ENCODE data around the gene TRAF7.

TRAF7 gene

GRCh38 chr16:2148714-2149629 is 6.6 kb upstream of the TRAF7 start:
- no peak for DNase-seq

DNA sequence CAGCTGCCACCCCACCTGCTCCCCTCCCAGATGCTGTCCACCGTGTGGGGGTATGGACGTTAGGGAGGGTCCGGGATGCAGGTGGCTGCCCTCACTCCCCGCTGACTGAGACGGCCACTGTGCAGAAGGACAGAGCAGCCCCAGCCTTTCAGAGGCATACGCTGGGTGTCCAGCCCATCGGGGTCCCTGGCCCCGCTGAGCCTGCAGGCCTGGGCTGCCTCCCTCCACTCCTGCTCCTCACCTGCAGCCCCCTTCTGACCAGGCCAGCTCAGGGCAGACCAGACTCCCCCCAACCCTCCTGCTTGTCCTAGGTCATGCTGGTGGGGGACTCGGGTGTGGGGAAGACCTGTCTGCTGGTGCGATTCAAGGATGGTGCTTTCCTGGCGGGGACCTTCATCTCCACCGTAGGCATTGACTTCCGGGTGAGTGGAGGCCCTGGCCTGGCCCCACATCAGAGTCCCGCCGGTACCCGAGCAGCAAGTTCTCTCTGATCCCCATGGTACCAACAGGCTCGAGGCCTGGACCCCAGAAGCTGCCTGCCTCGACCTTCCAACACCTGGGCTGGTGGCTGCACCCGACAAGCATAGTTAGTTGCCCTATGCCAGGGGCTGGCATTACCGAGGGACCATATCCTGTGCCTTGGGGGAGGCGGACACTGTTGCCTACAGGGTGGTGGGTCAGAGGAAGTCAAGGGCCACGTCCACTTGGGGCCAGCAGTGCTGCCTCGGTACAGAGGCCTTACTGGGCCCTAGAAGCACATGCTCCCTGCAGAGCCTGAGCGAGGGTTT is 5.8 kb upstream of the TRAF7 start:
- no peak for DNase-seq

DNA sequence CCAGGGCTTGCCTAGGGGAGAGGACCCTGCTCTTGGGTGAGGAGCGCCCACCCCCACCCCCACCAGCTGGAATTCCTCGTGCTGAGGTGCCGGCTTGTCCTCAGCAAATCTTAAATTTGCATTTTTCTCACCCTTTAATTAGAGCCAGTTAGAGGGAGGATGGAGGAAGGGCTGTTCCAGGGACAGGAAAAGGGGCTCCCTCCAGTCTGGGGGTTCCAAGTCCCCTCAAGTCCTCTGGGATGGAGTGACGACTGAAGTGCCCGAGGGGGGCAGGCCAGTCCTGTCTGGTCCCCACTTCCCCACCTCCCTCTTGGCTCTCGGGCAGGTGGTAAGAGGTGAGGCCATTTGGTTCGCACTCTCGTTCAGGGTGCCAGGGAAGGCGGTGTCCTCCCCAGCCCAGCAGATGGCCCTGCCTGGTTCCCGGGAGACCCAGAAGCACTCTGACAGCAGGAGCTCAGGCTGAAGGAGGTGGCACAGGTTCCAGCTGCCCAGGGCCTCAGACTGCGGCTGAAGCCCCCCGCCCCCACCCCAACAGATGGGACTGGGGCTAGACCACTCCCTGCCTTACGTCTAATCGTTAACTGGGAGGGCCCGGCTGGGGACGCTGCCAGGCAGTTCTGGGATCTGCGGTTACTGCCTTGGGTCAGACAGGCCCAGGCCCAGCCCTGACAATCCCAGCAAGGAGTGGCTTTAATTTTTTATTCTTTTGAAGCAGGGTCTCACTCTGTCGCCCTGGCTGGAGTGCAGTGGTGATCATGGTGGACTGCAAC is 5.0 kb upstream of the TRAF7 start:
- no peak for DNase-seq

GRCh38 chr16:2151188-2152091 is 4.1 kb upstream of the TRAF7 start:
- DNase-seq: no peak

GRCh38 chr16:2152695-2153506 is 2.7 kb upstream of the TRAF7 start:
- no peak for DNase-seq

DNA sequence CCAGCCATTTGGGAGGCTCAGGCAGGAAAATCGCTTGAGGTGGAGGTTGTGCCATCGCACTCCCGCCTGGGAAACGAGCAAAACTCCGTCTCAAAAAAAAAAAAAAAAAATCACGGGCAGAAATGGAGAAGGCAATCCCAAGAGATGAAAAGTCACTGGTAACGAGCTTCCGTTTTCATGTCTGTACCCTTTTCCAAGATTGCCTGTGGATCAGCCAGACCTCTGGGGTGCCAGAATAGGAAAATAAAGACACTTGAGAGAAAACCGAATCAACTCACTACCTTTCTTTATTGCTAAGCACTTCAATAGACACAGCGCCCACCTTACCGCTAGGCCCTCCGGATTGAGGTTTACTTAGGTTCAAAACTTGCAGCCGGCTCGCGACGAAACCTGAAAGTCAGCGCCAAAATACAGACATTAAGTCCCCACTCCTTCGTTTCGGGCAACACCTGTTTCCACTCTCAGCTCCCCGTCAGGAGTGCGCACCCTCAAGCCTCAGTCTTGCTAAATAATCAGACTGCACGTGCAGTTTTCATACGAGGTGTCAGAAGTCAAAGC is 970 bp upstream of the TRAF7 start:
- no peak for DNase-seq

DNA sequence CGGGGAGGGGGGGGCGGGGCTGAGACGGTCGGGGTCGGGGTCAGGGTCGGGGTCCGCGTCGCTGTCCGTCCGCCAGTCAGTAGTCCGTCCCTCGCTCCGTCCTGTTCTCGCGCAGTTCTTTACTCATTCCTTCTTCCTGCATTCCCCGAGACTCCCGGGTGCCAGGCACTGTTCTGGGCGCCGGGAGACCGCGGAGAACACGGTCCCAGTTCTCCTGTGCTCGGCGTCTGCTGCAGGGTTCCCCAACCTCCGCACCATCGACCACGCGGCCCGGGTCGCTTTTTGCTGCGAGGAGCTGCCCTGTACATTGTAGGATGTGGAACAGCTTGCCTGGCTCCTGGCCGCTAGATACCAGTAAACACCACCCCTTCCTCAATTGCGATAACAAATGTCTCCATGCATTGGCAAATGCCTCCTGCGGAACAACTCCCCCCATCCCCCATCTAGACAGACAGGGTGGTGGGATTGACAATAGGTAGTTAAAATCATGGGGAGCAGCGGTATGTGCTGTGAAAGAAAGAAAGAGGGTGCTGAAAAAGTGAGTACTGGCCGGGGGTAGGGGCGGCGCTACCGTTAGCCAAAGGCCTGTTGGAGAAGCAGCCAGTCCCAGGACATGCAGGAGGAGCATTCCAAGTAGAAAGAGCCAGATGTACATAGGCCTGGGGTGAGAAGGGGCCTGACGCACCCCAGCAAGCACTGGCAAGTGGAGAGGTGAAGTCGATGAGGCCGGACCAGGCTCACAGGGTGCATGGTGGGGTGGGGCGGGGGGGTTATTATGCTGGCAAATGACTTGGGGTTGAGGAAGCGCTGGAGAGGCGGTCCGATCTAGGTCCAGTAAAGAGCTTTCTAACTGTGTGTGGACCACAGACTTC is 631 bp downstream of the TRAF7 start:
- no peak for DNase-seq

DNA sequence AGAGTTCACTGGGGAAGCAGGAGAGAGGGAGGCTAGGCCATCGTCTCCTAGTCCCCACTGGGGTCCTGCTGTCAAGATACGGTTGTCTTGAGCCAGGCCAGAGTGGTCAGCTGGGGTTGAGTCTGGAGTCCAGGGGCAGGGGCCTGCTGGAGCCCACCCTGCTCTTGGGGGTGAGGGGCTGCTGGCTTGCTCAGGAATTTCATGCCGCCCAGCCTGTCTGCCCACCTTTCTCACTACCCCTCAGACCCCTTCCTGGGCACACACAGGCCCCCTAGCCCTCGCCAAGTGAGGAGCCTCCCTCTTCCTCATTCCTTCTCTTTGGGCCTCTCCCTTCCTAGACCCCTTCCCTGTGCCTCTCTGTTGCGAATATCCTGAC is 1.3 kb downstream of the TRAF7 start:
- no peak for DNase-seq

DNA sequence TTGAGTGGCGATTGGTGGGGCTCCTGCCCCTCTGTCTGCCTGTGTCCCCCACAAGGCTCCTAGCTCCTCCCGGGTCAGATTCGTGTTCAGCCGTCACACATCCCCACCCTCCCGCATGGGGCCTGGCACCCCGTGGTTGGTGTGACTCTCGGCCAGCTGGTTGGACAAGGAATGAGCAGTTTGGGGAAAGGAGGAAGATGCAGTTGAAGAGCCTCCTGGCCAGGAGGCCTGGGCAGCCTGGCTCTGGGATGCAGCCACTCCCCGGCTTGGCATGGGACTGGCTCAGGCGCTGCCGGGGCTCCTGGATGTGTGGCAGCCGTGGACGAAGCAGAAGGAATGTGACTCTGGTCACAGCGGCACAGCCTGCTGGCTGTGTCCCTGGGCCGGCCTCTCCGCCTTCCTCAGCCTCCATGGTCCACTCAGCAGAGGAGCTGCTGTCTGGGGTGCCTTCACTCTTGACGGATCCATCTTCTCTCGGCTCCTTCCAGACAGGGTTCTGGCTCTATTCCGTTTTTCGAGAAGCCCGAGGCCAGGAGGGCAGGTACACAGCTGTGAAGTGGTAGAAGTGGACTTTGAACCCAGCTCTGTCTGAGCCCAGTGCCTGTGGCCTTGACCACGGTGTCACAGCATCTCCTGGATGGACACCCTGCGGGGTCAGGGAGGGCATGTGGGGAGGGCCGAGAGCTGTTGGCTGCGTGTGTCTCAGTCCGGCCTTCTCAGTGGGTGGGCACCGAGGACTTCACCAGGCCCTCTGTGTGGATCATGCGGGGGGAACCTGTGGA is 2.1 kb downstream of the TRAF7 start:
- DNase-seq: no peak

- no peak for DNase-seq
Observed at GRCh38 chr16:2158262-2158638, 2.7 kb downstream of the TRAF7 start.

DNA sequence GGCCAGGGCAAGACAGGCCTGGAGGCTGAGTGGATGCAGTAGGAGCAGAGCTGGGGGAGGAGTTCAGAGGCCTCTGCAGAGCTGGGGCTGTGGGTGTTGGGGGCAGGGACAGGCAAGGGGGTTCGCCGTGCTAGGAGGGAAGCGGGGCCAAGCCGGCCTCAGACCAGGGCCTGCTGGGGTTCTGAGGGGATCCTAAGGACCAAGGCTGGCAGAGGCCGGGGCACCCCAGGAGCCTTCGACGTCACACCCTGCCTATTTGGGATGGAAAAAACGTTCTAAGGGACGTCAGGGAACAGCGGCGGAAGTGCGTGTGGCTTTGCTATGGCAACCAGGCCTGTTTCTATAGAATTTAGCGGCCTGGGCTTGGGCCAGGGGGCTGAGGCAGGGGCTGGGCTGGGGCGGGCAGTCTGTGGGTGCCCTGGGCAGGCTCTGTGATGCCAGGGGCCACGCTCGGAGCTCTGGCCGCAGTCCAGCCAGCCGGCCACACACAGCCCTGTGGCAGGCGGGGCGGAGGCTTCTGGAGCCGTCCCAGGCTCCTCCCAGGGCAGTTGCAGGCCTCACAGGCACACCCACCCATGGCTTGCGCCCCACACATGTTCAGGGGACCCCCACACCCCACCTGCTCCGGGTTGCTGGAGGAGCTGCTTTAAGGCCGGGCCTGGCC is 3.7 kb downstream of the TRAF7 start:
- DNase-seq: no peak

DNA sequence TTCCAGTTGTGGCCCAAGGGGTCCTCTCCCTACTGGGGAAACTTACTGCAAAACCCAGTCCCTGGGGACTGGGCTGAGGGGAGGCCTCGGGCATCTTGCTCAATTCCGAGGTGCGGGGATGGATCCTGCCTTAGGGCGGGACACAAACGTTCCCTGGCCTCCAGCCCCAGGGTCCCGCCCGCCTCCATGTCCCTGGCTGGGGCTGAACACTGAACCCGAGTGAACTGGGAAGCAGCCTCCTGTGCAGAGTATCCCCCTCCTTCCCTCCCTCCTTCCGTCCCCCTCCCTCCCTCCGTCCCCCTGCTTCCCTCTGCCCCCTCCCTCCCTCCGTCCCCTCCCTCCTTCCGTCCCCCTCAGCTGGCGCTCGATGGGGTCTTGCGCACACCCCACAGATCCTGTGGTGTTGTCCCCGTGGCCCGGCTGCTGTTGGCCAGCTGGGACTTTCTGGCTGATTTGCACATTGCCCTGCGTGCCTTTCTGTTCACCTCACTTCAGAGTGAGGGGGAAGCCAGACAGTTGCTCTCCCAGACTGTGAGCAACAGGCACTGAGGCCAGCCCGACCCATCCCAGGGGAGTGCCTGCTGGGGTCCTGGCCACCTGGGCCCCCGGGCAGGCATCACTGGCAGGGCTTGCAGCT is 5.5 kb downstream of the TRAF7 start:
- no peak for DNase-seq

DNA sequence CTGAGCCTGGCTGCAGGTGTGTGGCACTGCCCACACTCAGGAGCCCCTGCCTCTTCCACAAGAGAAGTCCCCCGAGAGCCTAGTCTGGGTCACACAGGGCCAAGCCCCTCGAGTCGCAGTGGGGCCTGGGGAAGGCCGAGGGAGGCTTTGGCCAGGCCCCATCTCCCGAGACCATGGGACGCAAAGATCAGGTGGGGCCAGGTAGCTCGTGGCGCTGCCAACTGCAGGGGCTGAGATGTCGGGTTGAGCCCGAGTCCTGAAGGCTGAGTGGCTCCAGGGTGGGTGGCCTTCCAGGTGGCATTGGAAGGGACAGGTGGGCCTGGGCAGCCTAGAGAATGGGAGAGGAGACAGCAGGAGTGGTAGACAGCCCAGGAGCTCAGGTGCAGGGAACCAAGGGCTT is 6.3 kb downstream of the TRAF7 start:
- no peak for DNase-seq

GRCh38 chr16:2162676-2163118 is 7.1 kb downstream of the TRAF7 start:
- DNase-seq: no peak

- no peak for DNase-seq
Observed at GRCh38 chr16:2163211-2163881, 7.8 kb downstream of the TRAF7 start.

DNA sequence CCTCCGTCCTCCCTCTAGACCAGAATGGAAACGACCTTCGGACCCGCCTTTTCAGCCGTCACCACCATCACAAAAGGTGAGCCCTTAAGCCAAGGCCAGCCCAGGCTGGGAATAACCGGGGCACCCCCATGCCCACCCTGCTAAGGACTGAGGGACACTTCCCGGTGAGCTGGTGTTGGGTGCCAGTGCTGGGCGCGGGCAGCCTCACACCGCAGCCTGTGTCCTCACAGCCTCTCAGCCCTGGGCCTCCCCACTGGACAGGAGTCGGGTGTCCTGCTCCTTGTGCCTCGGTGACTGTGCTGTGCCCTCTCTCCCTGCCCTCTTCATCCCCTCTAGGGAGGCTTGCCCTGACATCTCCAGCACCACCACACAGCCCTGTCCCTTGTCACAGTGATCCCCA is 10.3 kb downstream of the TRAF7 start:
- DNase-seq: no peak

DNA sequence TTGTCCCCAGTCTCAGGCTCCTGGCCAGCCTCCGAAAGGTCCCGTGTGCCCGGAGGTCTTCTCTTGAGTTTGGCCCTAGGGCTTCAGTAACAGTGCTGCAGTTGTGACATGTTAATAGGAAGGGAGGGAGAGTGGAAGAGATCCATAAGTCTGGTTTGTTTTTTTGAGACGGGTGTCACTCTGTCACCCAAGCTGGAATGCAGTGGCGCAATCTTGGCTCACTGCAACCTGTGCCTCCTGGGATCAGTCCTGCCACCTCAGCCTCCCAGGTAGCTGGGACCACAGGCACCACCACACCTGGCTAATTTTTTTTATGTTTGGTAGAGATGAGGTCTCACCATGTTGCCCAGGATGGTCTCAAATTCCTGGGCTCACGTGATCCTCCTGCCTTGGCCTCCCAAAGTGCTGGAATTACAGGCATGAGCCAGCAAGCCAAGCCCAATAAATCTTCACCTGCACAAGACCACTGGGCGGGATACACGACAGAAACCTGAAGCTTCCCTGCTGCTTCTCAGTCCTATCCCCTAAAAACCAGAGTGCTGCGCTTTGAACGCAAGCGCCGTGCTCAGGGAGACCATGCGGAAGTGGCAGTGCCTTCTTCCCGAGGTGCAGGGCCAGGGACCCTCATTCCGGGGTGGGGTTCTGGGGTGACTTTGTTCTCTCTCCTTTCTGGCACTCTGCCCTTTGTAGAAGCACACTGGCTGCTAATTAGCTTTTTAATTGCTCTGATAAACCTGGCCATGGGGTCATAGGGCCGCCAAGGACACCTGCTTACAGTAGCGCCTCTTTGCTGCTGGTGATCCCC is 10.9 kb downstream of the TRAF7 start:
- no peak for DNase-seq

Measured in cerebellar nuclear complex (tissue), 1 donor.